ENCODE data around the gene ZNF521. TPM values are rescaled to one million over a fixed set of nuclear protein-coding genes. Genes with fewer than 3 reads are reported as not detected.

The ZNF521 gene
- total RNA-seq, 2 experiments from 2014 or later, result not detected

DNA sequence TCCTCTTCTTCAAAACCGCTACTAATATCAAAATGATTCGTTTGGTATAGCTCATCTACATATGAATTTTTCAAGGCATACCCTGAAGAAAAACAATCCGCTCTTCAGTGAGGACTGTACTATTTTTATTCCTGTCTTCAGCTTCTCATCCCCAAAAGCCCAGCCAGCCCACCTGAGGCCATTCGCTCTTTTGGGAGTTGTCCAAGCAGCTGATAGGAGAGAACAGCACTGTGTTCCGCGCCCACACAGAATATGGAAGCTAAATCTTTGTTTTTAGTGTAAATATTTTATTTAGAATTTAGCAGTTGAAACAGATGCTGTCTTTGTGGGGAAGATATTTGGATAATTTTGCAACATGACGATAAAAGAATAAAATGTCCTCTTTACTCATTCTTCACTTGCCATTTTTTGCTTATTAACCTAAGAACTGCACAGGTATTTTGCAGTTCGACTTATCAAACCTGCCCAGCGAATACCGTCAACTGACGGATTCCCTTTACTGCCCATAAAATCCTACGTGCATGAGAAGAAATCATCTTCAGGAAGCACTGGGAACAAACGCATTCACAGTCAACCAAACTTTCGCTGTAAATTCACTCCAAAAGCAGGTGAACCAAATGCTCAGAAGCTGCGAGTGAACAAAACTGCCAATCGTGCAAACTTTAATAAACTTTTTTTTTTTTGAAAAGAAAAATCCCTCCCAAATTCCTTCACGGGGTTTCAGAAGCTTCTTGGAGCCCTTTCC, 3.4 kb downstream of the ZNF521 start:
- Mint-ChIP-seq H3K36me3 (no peaks in the 10 kb centered on the region), H3K27me3 (peaks cover 75% of the 10 kb centered on the region), H3K9me3 (no peaks in the 10 kb centered on the region), H3K4me3 (no peak overlapping the region), H3K27ac (no peak overlapping the region), H3K4me1 (peaks cover 8% of the 10 kb centered on the region)
- no peak for DNase-seq

DNA sequence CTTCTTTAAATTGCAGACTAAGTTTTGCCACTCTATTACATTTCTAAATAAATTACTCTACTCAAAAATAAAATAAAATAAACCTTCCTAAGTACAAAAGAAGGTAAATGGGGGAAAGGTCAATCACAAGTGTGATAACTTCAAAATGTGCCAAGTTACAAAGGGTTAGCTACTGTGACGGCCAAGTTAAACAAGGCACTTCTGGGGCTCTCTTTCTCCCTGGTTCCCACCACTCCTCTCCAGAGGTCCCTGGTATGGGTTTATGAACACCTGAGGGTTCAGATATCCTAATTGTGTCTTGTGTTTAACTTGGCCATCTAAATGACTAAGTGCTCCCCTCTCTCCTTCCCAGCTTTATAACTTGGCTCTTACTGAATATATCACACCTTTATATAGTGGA, 5.4 kb downstream of the ZNF521 start:
- peaks cover 68% of the 10 kb centered on the region for H3K27me3 Mint-ChIP-seq
- DNase-seq, result no peak
- no peaks in the 10 kb centered on the region for H3K9me3 Mint-ChIP-seq
- no peaks in the 10 kb centered on the region for H3K36me3 Mint-ChIP-seq
- peaks cover 8% of the 10 kb centered on the region for H3K4me1 Mint-ChIP-seq
- H3K4me3 Mint-ChIP-seq, result no peak overlapping the region
- H3K27ac Mint-ChIP-seq, result no peak overlapping the region

DNA sequence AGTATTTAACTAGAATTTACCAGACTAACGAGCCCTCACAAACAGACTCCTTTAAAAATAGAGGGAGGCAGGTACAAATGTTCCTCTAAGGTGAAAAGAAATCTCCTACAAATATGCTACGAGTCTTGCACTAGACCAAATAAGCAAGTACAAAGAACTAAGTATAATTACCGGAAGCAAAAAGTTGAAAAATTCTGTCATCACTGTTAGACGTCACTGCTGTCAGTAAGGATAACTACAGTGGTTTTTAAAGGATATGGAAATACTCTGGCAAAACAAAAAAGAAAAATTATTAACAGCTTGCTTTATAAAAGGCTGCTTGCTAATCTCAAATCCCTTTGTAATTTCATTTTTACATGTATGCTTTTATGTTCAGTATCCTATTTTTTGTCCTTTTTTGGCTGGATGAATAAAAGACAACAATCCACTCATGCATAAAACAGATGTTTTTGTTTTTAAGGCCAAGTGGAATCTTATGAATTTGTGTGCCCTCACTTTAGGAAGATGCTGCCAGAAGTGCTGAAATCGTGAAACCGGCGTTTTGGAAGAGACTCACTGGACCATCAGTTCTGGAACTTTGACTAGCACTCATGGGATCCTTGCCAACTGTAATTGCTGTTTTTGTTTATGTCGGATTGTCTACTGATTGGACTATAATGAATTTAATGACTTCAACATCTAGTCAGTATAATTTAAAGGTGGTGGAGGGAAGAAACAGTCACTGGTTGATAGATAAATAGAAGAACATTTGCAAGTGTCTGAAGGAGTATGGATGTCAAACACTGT, 6.7 kb downstream of the ZNF521 start:
- Mint-ChIP-seq H3K27ac (no peak overlapping the region), H3K9me3 (no peaks in the 10 kb centered on the region), H3K36me3 (no peaks in the 10 kb centered on the region), H3K4me1 (peaks cover 2% of the 10 kb centered on the region), H3K4me3 (no peak overlapping the region), H3K27me3 (peaks cover 57% of the 10 kb centered on the region)
- DNase-seq, result no peak

DNA sequence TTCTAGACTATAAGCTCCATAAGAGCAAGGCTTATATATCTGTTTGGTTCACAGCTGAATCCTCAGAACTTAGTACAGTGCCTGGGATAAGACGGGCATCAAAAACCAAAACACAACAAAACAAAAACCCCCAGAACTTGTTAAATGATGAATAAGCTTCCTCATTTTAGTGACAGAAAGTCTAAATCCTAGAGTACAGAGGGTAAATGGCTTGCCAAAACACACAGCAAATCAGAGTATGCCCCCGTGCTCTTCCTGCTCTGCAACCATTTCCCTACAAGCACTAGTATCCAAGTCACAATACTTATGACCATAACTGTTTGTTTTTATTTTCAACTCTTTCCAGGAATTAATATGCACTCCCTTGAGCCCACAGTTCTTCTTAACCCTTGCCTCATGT, 10.1 kb downstream of the ZNF521 start:
- Mint-ChIP-seq H3K36me3 (no peaks in the 10 kb centered on the region), H3K27ac (no peak overlapping the region), H3K4me1 (no peaks in the 10 kb centered on the region), H3K27me3 (peaks cover 39% of the 10 kb centered on the region), H3K9me3 (no peaks in the 10 kb centered on the region), H3K4me3 (no peak overlapping the region)
- no peak for DNase-seq

DNA sequence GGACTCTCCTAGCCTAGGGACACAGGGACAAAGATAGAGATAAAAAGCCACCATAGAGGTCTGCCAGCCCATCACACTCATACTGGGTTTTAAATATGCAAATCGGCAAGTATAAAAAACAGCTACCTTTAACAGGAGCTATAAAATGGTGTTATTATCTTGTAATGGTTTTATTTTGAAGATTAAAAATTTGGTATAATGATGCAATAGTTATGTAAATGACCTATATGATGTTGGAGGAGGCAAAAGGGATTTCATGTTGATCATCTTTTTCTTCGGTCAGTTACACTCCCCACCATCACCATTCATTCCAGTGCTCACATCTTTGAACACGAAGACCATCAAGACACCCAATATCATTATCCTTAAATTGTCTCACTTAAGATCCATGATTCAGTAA, 11.2 kb downstream of the ZNF521 start:
- Mint-ChIP-seq H3K9me3 (no peaks in the 10 kb centered on the region), H3K36me3 (no peaks in the 10 kb centered on the region), H3K4me1 (no peaks in the 10 kb centered on the region), H3K27ac (no peak overlapping the region), H3K27me3 (peaks cover 39% of the 10 kb centered on the region), H3K4me3 (no peak overlapping the region)
- DNase-seq, result no peak

DNA sequence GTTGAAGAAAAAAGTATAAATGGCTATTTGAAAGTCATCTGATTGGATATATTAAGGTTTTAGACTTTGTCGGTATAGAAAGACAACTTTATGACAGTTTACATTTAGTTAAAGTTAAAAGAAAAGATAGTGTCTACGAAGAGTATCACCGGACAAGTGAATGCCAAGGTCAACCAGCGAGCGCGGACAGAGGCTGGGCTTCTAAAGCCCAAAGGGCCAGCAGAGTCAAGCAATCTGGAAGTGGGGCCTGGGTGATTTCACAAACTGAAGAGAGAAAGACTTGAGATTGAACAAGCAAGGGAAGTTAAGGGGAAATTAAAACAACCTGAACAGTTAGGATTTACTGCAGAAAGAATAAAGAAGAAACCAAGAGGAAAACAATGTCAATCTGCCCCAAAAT, 16.3 kb downstream of the ZNF521 start:
- no peaks in the 10 kb centered on the region for H3K4me1 Mint-ChIP-seq
- H3K9me3 Mint-ChIP-seq, result no peaks in the 10 kb centered on the region
- H3K4me3 Mint-ChIP-seq, result no peak overlapping the region
- peaks cover 35% of the 10 kb centered on the region for H3K27me3 Mint-ChIP-seq
- no peak for DNase-seq
- no peaks in the 10 kb centered on the region for H3K36me3 Mint-ChIP-seq
- no peak overlapping the region for H3K27ac Mint-ChIP-seq

DNA sequence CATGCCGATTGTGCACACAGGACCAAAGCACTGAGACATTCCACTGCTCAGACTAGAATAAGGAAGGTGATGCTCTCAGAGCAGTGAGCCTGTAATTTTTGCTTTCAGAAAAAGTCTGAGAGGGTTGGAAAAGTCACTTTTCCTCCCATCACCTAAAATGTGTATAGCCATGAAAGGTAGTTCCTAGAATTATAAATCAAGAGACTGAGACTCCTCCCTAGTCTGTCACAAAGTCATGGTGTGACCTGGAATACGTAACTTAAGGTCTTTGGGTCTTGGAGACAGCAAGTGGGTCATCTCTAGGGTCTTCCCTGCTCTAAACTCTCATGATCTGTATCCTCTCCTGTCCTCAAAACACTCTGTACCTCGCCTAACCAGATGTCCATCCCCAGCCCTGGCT, 16.9 kb downstream of the ZNF521 start:
- Mint-ChIP-seq H3K4me3 (no peak overlapping the region), H3K36me3 (no peaks in the 10 kb centered on the region), H3K9me3 (no peaks in the 10 kb centered on the region), H3K27me3 (peaks cover 35% of the 10 kb centered on the region), H3K4me1 (no peaks in the 10 kb centered on the region), H3K27ac (no peak overlapping the region)
- DNase-seq, result no peak

DNA sequence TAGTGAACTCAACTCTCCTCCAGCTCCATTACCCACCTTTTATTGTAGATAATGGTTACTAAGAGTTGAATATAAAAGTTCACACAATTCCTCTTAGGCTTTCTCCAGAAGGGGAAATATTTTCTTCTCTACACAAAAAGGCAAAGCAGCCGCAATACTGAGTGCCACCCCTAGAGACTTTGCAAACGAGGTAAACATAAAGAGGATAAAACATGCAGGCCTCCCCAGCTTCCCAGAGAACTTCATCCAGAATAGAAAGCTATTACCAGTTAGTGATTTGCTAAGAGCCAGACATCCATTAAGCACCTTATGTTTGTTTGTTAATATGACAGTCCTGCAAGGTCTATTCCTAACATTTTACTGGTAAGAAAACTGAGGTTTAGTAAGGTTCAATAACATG, 17.4 kb downstream of the ZNF521 start:
- H3K27ac Mint-ChIP-seq, result no peak overlapping the region
- peaks cover 37% of the 10 kb centered on the region for H3K27me3 Mint-ChIP-seq
- no peaks in the 10 kb centered on the region for H3K36me3 Mint-ChIP-seq
- no peaks in the 10 kb centered on the region for H3K4me1 Mint-ChIP-seq
- no peak for DNase-seq
- H3K9me3 Mint-ChIP-seq, result no peaks in the 10 kb centered on the region
- H3K4me3 Mint-ChIP-seq, result no peak overlapping the region

DNA sequence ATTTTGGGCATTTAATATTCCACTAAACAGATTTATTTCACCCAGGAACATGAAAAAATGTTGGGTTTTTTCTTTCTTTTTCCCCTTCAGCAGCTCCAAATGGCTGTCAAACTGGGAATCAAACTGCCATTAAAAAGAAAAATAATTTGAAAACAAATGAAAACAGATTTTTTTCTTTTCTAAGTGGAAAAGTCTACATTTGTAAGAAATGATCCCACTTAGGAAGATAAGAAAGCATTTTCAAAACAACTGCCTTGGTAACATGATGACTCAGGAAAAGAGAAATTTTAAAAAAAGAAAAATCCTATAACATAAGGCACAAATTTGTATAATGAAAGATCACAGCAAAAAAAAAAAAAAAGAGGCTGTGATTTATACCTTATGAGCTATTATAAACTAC, 20.0 kb downstream of the ZNF521 start:
- H3K4me1 Mint-ChIP-seq, result no peaks in the 10 kb centered on the region
- no peak overlapping the region for H3K27ac Mint-ChIP-seq
- H3K9me3 Mint-ChIP-seq, result no peaks in the 10 kb centered on the region
- no peak for DNase-seq
- H3K4me3 Mint-ChIP-seq, result no peak overlapping the region
- H3K36me3 Mint-ChIP-seq, result no peaks in the 10 kb centered on the region
- peaks cover 37% of the 10 kb centered on the region for H3K27me3 Mint-ChIP-seq

DNA sequence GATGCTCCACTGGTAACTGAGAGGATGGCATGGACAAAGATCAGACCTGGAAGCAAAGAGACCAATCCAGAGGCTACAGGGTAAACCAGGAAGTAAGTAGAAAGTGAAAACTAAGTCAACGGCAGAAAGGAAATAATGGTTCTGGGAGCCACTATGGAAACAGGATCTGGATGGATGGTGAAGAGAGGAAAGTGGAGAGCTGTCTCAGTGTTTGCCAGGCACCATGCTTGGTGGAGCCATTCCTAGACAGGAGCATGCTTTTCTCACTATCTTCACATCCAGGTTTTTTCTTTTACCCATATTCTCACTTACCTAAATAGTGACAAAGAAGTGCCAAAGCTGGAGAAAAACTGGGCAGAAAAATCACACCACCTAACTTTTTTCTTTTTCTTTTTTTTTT, 22.2 kb downstream of the ZNF521 start:
- Mint-ChIP-seq H3K27me3 (peaks cover 19% of the 10 kb centered on the region), H3K27ac (no peak overlapping the region), H3K4me1 (no peaks in the 10 kb centered on the region), H3K4me3 (no peak overlapping the region), H3K36me3 (no peaks in the 10 kb centered on the region), H3K9me3 (no peaks in the 10 kb centered on the region)
- no peak for DNase-seq

DNA sequence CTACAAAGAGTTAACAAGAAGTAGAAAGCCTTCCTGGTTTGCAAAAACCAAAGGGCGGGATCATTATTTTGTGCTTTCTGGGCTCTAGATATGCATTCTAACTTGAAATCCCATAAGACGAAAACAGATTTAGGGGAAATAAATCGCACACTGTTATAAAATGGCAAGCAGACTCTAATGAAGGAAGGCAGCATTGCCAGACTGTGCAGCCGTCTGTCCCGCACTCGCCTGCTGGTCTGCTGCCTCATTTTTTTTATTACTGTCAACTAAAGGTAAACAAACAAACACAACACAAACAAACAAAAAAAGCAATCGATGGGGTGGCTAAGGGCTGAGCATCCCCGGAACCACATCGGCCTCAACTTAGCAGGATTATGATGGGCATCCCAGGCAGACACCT, 24.4 kb downstream of the ZNF521 start:
- H3K4me3 Mint-ChIP-seq, result no peak overlapping the region
- peaks cover 18% of the 10 kb centered on the region for H3K27me3 Mint-ChIP-seq
- no peak overlapping the region for H3K27ac Mint-ChIP-seq
- no peaks in the 10 kb centered on the region for H3K4me1 Mint-ChIP-seq
- no peaks in the 10 kb centered on the region for H3K9me3 Mint-ChIP-seq
- DNase-seq, result no peak
- H3K36me3 Mint-ChIP-seq, result no peaks in the 10 kb centered on the region

DNA sequence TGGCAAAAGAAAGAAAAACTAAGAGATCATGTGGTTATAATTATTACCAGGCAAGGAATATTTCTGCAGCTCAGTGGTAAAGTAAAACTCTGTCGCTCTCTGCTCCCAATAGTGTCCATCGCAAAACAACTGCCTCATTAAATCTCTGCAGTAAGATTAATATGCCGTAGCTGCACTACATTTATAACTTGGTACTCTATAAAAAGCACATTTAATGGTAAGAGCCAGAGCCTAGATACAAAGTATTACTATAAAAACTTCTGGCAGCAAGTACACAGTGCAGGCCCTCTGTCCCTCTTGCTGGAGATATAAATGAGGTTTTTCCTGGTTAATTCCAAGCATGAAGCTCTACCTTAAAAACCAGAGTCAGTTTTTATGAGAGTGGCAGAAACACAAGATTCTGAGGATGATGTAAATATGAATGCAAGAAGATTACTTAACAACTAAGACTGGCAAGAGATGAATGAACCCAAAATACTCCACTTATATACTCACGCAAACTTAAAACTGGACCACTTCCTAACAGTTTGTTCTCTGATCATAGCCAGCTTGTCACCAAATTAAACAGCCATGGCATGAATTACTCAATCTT, 25.5 kb downstream of the ZNF521 start:
- H3K27me3 Mint-ChIP-seq, result peaks cover 18% of the 10 kb centered on the region
- no peaks in the 10 kb centered on the region for H3K36me3 Mint-ChIP-seq

DNA sequence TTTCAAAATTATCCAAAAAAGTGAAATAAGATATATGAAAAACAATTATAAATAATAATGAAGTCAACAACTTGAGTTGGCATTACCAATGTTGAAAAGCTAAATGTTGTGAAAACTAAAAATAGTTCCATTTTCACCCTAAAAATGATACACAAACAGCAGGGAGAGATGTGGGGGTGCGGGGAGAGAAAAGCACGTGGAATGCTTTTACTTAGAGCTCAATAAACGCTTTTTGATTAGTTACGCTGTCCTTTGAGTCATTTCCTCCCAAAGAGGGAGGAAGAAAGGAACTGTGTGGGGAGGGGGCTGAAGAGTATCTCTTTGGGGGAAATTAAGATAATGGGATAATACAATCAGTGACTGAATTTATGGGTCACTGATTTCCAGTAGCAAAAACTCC, 29.2 kb downstream of the ZNF521 start:
- peaks cover 3% of the 10 kb centered on the region for H3K27me3 Mint-ChIP-seq
- H3K9me3 Mint-ChIP-seq, result no peaks in the 10 kb centered on the region
- H3K4me3 Mint-ChIP-seq, result no peak overlapping the region
- H3K27ac Mint-ChIP-seq, result no peak overlapping the region
- DNase-seq, result no peak
- H3K36me3 Mint-ChIP-seq, result no peaks in the 10 kb centered on the region
- no peaks in the 10 kb centered on the region for H3K4me1 Mint-ChIP-seq

More for the DNA sequence above, 25.5 kb downstream of the ZNF521 start:
- no peak for DNase-seq
- Mint-ChIP-seq H3K9me3 (no peaks in the 10 kb centered on the region), H3K4me1 (no peaks in the 10 kb centered on the region), H3K27ac (no peak overlapping the region), H3K4me3 (no peak overlapping the region)

DNA sequence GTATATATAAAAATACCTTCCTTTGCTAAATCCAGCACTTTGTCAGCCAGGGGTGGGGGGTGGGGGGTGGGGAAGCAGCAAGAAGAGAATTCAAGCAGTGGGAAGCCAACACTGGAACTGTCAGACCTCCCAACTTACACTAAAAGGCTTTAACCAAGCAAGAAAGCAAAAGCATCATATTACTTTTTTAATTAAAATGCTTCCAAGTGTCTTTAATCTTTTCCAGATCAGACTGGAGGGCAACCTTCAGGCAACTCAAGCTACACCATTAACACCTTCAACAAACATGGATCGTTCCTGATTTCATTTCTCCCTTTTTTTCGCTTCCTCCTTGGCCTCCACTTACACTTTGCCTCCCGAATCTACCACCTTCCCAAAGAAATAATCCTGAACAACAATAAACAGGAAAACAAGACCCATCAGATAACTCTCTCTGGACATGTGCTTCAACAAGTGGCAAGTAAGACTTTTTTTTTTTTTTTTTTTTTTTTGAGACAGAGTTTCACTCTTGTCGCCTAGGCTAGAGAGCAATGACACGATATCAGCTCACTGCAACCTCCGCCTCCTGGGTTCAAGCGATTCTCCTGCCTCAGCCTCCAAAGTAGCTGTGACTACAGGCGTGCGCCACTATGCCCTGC, 35.5 kb downstream of the ZNF521 start:
- H3K36me3 Mint-ChIP-seq, result no peaks in the 10 kb centered on the region
- peaks cover 23% of the 10 kb centered on the region for H3K27me3 Mint-ChIP-seq
- no peaks in the 10 kb centered on the region for H3K9me3 Mint-ChIP-seq
- H3K4me3 Mint-ChIP-seq, result no peak overlapping the region
- DNase-seq, result no peak
- no peak overlapping the region for H3K27ac Mint-ChIP-seq
- no peaks in the 10 kb centered on the region for H3K4me1 Mint-ChIP-seq

DNA sequence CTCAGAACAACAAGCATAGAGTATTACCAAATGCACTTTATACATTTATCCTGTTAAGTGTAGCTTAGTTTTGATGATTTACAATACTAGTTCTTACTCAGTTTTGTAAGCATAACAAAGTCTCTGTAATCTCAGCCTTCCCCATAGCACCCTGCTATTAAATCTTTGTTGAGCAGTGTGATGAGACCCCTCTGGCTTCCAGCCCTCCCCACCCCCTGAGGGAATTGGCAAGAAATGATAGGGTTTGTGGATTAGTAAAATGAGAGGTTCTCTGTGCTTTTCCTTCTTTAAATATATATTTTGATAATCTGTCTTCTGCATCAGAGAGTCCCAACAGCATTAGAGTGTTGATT, 37.2 kb downstream of the ZNF521 start:
- DNase-seq, result no peak
- Mint-ChIP-seq H3K36me3 (no peaks in the 10 kb centered on the region), H3K27me3 (peaks cover 32% of the 10 kb centered on the region), H3K27ac (no peak overlapping the region), H3K4me3 (no peak overlapping the region), H3K9me3 (no peaks in the 10 kb centered on the region), H3K4me1 (no peaks in the 10 kb centered on the region)
